Body of pancreas (tissue), 4 donors: Measurements from ENCODE around the gene PRMT7. TPM values are rescaled to one million over a fixed set of nuclear protein-coding genes. Genes with fewer than 3 reads are reported as not detected.

Experiments
- ATAC-seq: fragments of 150-250 bp; one replicate; pipeline ENCODE4 v1.9.1; 2016
- DNase-seq, 4 donors: peaks; one replicate each; pipeline ENCODE4 v3.0.0-alpha.2; 2019
- H3K27ac ChIP-seq, 4 donors: fragments of 200-600 bp; sonication (generic); 1 replicate in 3 of 4; 2 replicates in 1 of 4; pipeline versions ENCODE4 v1.5.1 to v1.6.1; 2016 to 2019; ENCODE audit warnings: mild to moderate bottlenecking in 1 of 4, mixed read lengths in 1 of 4, moderate library complexity in 1 of 4
- H3K27me3 ChIP-seq, 2 donors: fragments of 200-600 bp; sonication (generic); one replicate each; pipeline ENCODE4 v1.6.0; 2016; ENCODE audit warnings: mild to moderate bottlenecking in 1 of 2
- H3K36me3 ChIP-seq, 2 donors: fragments of 200-600 bp; sonication (generic); replicated peaks in 1 of 2; 2 replicates each; pipeline ENCODE4 v1.5.1; 2016; ENCODE audit warnings: low read depth in 2 of 2; ENCODE audit not compliant: insufficient read depth in 1 of 2
- H3K4me1 ChIP-seq: fragments of 200-600 bp; sonication (generic); one replicate; pipeline ENCODE4 v1.6.0; 2016
- H3K4me3 ChIP-seq, 2 donors: fragments of 200-600 bp; sonication (generic); 1 replicate in 1 of 2; 2 replicates in 1 of 2; pipeline ENCODE4 v1.5.1; 2016 to 2019
- H3K9me3 ChIP-seq, 3 donors: fragments of 200-600 bp; sonication (generic); 1 replicate in 2 of 3; 2 replicates in 1 of 3; pipeline ENCODE4 v1.5.1; 2016
- CTCF ChIP-seq, 7 experiments: fragments of 450-650 bp in 4 of 7; fragments of 200-600 bp in 3 of 7; sonication (generic) in 3 of 7; IDR thresholded peaks; one replicate each; pipeline ENCODE4 v1.5.1; 2016 to 2019; ENCODE audit warnings: antibody characterized with exemption in 7 of 7
- POLR2A ChIP-seq, 3 donors: fragments of 450-650 bp; IDR thresholded peaks; one replicate each; pipeline ENCODE4 v1.6.1; 2016; ENCODE audit warnings: antibody characterized with exemption in 3 of 3, mild to moderate bottlenecking in 2 of 3
- WGBS, 2 donors: methylation state at CpG; one replicate each; pipeline ENCODE4 v1.1.5; 2017; 5-methylcytosine and 5-hydroxymethylcytosine counted together
- intact Hi-C: fragments of 100-400 bp; cut with DNase I; formaldehyde crosslinking; loops from one replicate; pipeline ENCODE4 v1.15.1; 2023
- total RNA-seq, 2 donors: library from RNA; depleted of rRNA; stranded (reverse); fragments of >200 nt; gene quantifications; one replicate each; pipeline ENCODE4 v1.1.0, GENCODE V29; 2016

Gene PRMT7
- total RNA-seq, 2 donors from 2014 or later, result 27.4 to 35.8 TPM

GRCh38 chr16:68368301-68368888 is 57.6 kb downstream of the PRMT7 start:
- WGBS, 2 donors, result 77% methylated on average over 8 to 12 of the region's 12 CpGs

GRCh38 chr16:68369168-68369567 is 58.3 kb downstream of the PRMT7 start:
- Histone ChIP-seq H3K36me3 (no peaks in the 10 kb centered on the region), H3K9me3 (no peaks in the 10 kb centered on the region), H3K4me1 (peaks cover 5% of the 10 kb centered on the region), H3K4me3 (no peak overlapping the region), H3K27me3 (no peaks in the 10 kb centered on the region), H3K27ac (no peak overlapping the region)
- no peak for DNase-seq
- ATAC-seq, result no peak
- no peak for TF ChIP-seq POLR2A (IDR thresholded peaks at IDR 0.05)
- TF ChIP-seq CTCF (IDR thresholded peaks at IDR 0.05), result no peak
- intact Hi-C loops, result no loop called here
- 68 to 93% methylated on average over 4 of the region's 4 CpGs for WGBS, 2 donors

More at GRCh38 chr16:68368301-68368888, 57.6 kb downstream of the PRMT7 start:
- TF ChIP-seq POLR2A (IDR thresholded peaks at IDR 0.05) (no peak), CTCF (IDR thresholded peaks at IDR 0.05) (no peak)
- intact Hi-C loops, result no loop called here
- ATAC-seq, result no peak
- H3K4me1 ChIP-seq, result no peaks in the 10 kb centered on the region
- no peak overlapping the region for H3K4me3 ChIP-seq
- no peaks in the 10 kb centered on the region for H3K9me3 ChIP-seq
- no peak for DNase-seq
- no peak overlapping the region for H3K27ac ChIP-seq
- no peaks in the 10 kb centered on the region for H3K27me3 ChIP-seq
- no peaks in the 10 kb centered on the region for H3K36me3 ChIP-seq

- Histone ChIP-seq H3K36me3 (no peaks in the 10 kb centered on the region), H3K9me3 (no peaks in the 10 kb centered on the region), H3K4me3 (no peak overlapping the region), H3K4me1 (peaks cover 5% of the 10 kb centered on the region), H3K27me3 (no peaks in the 10 kb centered on the region), H3K27ac (no peak overlapping the region)
- 77 to 83% methylated on average over 19 to 23 of the region's 23 CpGs for WGBS, 2 donors
- ATAC-seq (no peak), DNase-seq (no peak)
- intact Hi-C loops, result no loop called here
- no peak for TF ChIP-seq POLR2A (IDR thresholded peaks at IDR 0.05)
- TF ChIP-seq CTCF (IDR thresholded peaks at IDR 0.05), result no peak
Measured at GRCh38 chr16:68369697-68370580, 59.1 kb downstream of the PRMT7 start.

- ATAC-seq (no peak), DNase-seq (no peak)
- no peak overlapping the region for H3K27ac ChIP-seq
- no peak overlapping the region for H3K4me3 ChIP-seq
- H3K9me3 ChIP-seq, result no peaks in the 10 kb centered on the region
- intact Hi-C loops, result no loop called here
- H3K4me1 ChIP-seq, result peaks cover 5% of the 10 kb centered on the region
- H3K36me3 ChIP-seq, result no peaks in the 10 kb centered on the region
- H3K27me3 ChIP-seq, result no peaks in the 10 kb centered on the region
- no peak for TF ChIP-seq CTCF (IDR thresholded peaks at IDR 0.05)
- no peak for TF ChIP-seq POLR2A (IDR thresholded peaks at IDR 0.05)
- 89 to 91% methylated on average over 29 to 32 of the region's 32 CpGs for WGBS, 2 donors
Measured at GRCh38 chr16:68370581-68371275, 59.9 kb downstream of the PRMT7 start.
